CD4-positive, alpha-beta T cell treated with Interleukin-21 for 1 hour (primary cell): ENCODE results near the gene KREMEN1.
A peak's percentile ranks its signal among the peaks of the same experiment; 100 is the strongest.

Source experiments
- DNase-seq: peaks from one replicate; pipeline ENCODE4 v3.0.0-alpha.2; 2020

The KREMEN1 gene

DNA sequence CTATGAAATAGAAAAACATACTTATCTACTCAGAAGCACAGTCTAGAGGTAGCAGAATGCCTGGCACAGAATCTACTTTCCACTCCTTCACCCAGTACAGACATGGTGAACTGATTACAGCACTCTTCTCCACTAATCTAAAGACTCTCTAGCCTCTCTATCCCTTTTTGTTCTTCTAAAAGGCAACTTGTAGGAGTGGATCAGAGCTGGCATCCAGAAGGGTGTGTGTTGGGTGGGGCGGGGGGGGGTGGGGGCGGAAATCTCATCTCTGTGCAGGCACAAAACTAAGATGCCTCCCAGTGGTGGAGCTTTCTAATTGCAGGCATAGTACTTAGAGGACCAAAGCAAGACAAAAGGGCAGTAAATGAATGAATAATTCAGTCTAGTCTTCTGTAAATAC, 121.3 kb downstream of the KREMEN1 start:
- DNase-seq: no peak

DNA sequence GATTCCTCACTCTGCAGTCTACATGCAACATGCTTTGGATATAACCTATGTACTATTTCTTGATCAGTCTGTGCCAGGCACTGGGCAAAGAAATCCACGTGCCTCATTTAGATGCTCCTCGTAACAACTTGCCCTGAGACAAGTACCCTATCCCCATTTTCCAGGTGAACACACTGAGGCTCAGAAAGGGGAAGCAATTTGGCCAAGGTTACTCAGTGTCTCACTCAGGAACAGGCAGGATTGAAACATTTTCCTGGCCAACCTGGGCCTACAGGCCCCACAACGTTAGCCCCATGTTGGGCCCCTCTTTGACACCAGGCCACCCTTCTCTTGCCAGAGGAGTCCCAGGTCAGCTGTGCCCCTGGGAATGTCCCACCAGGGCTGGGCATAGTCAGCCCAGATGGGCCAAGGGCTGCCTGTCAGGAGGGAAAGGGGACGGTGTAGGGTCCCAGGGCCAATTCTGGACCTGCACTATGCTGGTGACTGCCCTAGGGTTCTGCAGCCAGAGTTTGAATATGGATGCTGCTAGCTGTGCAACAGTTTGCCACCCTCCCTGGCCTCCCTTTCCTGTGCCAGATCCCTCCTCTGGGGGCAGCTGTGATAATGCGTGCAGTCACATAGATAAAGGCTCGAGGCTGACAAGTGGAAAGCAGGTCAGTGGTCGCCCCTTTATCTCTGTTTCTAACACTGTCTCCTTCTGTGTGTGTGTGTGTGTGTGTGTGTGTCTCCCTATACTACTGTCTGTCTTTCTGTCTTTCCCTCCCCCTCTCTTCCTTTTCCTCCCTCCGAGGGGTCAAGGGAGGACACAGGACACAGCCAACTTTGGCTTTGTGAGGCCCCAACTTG, 122.5 kb downstream of the KREMEN1 start:
- no peak for DNase-seq

DNA sequence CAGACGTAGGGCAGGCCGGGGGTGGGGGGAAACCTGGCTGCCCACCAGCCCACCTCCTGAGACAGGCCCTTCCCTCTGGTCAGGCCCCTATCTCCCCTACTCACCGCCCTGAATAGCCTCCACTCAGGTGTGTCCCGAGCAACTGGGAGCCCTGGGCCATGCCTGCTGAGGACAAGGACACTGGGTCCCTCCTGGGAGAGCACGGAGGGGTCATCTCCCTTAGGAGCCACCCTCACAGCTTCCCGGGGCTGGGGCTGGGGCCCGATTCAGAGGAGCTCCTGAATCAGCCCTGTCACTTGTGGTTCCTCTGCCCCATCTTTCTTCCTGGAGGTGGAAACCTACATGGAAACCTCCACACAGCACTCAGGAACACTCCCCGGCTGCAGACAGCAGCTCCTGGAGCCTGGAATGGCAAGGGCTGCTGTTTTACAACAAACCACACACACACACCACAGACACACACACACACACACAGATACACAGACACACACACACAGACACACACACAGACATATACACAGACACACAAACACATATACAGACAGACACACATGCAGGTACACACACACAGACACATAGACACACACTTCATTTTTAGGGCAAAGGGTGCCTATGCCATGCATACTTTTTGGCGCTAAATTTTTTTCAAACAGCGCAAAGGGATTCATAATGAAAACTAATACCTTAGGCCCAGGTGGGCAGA, 123.3 kb downstream of the KREMEN1 start:
- DNase-seq: no peak

DNA sequence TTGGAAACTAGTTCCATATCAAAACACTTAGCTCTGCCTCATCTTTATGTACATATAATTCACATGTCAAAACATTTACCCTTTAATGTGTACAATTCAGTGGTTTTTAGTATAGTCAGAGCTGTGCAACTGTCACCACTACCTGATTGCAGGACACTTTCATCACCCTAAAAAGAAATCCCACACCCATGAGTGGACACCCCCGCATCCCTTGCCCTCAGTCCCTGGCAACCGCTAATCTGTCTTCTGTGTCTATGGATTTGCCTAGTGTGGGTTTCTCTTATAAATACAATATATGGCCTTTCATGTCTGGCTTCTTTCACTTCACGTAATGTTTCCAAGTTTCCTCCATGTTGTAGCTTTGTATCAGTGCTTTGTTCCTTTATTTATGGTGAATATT, 124.3 kb downstream of the KREMEN1 start:
- no peak for DNase-seq

DNA sequence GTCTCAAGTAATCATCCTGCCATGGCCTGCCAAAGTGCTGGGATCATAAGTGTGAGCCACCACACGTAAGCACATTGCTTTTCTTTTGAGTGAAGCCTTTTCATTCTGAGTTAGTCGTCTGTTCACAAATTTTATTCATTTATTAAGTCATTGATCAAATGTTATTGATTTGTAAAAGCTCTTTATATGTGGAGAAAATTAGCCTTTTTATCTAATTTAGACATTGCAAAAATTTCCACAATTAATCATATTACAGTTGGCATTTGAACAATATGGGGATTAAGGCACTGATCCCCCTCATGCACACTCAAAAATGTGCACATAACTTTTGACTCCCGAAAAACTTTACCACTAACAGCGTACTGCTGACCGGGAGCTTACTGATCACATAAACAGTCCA, 125.4 kb downstream of the KREMEN1 start:
- no peak for DNase-seq

DNA sequence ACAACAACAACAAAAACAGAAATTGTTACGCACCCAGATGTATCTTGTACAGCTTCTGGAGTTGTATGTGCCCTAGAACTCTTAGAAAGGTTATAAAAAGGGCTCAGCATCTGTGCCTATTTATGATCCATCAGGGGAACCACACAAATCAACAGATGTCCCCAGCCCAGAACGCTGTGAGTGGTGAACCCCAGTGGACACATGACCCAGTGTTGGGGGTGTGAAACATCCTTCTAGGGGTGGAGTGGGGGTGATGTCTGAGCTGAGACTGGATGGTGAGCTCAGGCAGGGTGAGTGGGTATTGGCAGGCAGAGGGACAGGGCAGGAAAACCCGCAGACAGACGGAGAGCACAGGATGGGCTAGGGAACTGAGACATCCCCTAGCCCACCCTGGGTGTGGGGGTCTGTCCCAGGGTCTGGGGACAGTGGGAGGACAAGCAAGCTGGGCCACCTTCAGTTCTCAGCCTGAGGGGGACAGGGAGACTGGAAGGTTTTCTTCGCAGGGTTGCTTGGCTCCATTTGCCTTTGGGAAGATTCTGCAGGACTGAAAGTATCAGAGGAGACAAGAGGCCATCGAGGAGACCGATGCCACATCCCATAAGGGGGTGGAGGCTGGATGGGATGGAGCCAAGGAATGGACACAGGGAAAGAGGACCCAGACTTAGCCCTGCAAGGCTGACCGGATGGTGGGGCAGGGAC, 127.0 kb downstream of the KREMEN1 start:
- DNase-seq: no peak

DNA sequence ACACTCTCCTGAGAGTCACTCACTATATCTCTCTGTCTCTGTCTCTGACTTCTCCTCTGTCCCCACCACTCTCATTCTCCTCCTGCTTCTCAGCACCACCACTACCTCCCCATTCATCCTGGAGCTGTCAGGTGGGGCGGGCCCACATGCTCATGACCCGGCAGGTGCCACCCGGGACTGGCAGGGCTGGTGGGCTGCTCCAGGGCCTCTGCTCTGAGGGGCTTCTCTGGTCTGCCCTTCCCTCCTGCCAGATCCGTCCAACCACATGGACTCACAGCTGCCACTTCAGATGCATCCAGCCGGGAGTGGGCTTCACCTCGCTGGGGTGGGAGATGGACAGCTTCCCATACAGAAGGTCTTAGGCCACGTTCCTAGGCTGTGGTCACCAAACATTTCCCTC, 128.1 kb downstream of the KREMEN1 start:
- no peak for DNase-seq

DNA sequence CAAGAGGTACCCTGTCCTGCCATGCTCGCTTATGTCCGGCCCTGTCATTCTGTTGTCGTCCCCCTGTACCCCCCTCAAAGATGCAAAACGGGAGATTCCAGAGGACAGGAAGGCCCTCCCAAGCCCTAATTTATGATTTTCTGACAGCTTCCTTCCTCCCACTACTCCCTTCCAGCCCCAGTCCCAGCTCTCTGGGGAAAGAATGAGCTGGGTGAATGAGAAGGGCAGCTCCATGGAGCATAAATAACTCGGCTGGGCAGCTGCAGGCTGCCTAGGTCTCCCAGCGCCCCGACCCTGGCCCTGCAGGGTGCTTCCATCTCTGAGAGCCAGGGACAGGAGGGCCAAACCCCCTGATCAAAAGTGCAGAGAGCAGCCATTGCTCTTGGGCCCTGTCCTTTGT, 128.9 kb downstream of the KREMEN1 start:
- DNase-seq: no peak

DNA sequence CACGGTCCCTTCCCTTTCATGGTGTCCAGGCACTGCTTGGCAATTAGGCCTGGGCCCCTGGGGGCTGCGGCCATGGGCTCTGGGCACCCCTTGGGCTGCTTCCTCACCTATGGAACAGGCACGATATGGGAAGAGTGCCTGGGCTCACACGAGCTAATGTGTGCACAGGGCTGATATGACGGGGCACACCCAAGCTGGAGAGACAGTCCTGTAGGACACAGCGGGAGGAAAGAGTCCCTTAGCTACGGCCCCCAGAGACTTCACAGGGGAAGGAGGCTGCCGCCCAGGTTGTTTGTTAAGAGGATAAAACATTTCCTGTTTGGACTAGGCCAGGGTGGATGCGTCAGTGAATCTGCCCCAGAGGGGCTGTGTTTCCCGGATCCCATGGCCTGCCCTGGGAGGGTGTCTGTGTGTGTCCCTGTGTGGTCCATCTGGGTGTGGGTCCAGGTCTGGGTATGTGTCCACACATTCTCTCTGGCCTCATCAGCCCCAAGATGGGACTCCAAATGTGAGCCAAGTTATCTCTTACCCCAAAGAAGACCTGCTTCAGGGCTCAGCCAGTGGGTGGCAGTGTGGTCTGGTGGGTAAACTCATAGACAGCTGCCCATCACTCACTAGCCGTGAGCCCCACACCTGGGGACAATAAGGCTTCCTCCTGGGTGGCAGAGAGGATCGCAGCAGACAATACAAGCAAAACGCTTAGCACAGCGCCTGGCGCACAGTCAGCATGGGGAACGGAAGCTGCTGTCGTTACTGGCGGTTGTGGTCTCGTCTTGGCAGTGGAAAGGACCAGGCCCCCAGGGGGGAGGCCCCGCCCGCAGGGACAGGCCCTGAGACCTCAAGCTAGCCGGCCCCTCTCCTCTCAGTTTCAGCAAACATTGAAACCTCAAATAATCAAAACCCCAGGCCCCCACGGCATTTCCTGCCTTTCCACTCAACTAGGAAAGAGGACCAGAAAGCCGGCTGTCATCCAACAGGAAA, 129.7 kb downstream of the KREMEN1 start:
- DNase-seq: peak; percentile 51

DNA sequence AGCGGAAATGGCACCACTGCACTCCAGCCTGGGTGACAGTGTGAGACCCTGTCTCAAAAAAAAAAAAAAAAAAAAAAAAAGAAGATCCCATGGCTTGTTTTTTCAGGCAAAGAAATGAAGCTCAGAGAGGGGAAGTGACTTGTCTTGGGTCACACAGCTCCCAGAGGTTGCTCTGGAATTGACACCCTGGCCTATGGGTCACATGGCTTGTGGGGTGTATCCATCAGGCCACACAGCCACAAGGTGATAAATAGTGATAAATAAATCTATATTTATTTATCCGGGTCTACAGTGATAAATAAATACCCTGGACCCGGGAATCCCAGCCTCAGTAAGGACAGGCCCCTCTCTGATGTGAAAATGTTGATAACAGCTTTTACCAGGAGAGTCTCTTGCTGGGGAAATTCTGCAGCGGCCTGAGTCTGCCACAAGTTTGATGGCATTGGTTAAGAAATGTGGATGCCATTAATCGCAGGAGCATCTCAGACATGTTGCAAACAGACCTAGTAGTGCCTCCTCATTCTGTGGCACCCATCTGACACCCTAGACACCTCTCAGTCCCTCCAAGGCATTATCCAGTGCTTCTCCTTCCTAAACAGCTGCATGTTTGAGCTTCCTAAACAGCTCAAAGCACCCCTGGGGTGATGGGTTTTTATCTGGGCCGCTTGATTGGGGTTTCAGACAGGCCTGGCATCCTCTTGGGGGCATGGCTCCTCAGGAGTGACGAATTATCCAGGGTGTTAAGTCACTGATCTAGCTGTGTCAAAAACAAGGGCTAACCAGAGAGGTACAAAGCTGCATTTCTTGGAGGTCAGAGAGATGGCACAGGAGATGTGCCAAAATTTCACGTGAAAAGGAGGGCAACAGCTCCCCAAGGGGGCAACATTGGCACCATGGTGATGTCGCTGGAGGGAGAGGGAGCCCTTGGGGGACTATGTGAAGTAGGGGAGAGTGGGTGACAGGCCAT, 130.9 kb downstream of the KREMEN1 start:
- no peak for DNase-seq

DNA sequence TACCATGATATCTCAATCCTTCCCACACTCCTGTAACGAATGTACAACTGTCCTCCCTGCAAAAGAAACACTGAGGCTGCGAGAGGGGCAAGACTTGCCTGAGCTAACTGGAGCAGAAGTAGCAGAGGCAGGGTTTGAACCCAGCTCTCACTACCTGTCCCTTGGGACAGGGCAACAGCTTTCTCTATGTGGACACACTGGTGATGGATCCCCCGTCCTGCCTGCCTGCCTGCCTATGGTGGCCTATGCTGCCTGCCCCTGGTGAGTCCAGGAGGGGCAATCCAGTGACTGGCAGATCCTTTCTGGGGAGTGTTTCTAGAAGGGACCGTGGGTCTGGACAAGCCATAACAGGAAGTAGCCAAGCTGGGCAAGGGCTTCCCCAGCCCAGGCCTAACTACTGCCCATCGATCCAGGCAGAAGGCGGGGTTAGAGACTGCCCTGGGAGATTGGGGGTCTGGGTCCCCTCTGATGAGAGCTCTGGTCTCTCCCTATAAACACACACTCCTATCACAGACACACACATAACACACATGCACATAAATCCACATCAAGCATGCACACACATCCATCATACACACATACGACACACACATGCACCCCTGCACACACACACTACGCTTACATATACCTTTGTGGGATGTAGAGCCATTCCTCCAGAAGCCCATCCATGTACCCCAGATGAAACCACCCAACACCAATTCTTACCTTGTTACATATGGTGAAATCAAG, 131.8 kb downstream of the KREMEN1 start:
- DNase-seq: no peak

DNA sequence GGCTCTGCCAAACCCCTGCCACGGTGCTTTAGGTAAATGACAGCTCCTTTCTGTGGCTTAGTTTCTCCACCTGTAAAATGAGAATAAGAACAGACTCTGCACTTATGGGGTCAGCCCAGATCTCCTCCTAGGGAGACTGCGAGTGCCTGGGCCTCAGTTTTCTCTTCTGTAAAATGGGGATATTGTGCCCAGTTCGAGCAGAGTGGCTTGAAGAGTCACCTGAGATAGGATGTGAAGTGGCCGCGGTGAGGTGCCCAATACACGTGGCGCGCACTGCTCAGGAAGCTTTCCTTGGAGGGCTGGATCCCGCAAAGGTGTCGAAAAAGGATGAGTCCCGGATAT, 132.4 kb downstream of the KREMEN1 start:
- DNase-seq: no peak

DNA sequence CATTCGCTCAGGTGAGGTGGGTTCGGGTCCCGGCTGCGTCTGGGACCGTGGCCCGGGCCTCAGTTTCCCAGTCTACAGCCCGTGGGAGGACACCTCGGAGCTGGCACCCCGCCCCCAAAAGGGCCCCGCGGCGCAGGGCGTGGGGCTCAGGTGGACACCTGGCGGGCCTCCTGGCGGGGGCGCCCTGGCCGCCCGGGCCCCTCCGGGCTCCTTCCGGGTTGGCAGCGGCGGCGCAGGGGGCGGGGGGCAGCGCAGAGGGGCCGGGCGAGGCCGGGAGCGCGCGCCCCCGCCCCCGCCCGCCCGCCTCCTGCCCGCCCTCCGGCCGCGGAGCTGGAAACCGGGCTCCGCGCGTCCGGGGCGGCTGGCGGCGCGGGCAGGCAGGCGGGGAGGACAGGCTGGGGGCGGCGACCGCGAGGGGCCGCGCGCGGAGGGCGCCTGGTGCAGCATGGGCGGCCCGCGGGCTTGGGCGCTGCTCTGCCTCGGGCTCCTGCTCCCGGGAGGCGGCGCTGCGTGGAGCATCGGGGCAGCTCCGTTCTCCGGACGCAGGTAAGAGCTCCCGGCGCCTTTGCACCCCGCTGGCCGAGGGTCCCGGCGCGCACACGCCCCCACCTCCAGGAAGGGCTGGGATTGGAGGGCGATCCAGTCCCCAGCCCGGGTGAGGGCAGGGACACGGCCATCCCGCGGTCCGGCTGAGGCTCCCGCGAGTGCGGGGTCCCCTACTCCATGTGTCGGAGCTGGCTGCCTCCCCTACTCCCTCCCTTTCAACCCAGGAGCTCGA, 132.9 kb downstream of the KREMEN1 start, which contains the start of gene EMID1:
Gene EMID1, plus strand, starts transcription at position 303 of the 778 bp plus-strand sequence. Its CDS starts 143 bp downstream, at position 446.
- peak; percentile 11 for DNase-seq

DNA sequence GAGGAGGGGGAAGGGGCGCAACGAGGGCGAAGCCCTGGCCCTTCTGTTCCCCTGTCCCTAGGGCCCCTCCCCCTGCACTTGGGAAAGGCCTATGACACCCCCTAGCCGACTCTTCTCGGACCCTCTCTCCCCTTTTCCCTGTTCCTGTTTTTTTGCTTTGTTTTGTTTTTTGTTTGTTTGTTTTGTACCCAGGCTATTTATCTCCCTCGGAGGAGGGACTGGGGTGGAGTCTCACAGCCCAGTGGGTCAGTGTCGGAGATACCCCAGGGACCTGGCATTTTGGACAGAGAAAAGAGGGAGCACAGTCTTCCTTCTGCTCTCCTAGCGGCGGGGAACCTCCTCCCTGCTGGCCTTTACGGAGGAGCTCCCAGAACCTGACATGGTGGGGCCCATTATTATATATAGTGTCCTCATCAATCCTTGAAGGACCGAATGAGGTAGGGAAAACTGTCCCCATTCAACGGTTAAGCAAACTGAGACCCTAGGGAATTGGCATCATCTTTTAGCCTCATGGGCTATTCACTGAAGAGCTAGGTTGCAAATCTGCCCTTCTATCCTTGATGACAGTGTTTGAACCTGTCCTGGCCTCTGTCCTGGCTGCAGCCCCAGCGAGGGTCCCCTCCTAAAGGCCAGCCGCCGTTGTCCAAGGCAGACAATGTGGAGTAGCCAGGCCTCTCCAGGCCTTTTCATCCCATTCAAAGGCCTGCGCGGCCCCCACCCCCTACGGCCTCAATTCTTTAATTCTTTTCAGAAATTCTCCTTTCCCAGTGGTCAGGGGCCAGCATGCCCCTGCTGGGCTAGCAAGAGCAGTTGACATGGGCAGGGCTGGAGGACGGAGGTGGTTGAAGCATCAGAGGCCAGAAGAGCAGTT, 133.8 kb downstream of the KREMEN1 start:
- DNase-seq: no peak

DNA sequence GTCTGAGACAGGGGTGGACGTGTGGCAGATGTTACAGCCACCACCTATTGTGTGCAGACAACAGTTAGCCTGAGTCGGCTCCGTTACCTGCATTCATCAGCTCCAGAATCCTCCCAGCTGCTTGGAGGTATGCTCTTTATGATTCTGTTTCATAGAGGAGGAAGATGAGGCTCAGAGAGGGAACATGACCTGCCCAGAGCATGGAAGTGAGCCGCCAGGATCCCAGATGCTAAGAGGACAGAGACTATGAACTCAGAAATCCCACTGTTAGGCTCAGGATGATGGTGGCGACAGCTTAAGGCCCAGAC, 134.4 kb downstream of the KREMEN1 start:
- DNase-seq: no peak

DNA sequence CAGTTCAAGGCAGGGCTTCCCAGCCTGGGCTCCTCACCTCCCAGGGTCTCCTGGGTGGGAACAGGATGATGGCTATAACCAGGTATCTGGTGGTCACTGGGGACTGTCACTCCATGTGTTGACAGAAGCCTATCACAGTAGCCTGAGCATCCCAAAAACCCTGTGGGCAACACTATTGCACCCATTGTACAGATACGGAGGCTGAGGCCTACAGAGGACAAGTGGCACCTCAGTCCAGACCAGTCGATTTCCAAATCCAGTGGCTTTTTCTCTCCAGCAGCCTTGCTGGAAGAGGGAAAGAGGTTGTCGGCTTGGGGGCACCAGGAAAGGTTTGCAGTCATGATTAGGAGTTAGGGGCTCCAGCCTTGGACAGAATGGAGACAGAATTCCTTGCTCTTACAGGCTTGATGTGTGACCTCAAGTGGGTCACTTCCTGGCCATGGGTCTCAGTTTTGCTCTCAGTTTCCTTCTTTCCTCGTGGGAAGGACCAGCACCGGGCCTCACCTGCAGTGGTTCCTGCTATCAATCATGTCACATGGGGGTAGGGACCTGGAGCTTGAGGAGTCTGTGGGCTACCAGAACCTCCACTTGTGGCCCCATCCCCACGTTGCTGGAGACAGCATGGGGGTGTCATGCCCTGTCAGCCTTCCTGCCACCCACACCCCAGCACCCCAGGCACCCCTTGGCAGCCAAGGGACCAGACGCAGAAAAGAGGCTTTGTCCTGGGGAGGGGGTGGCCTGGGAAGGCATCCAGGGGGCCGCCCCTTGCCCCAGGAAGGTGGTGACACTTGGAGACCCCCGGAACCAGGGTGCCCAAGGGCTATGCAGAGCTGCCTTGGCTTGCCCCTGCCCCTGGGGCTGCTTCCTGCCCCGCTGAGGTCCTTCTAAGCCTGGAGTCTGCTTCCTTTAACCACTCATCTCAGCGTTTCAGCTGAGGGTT, 135.0 kb downstream of the KREMEN1 start:
- DNase-seq: no peak

DNA sequence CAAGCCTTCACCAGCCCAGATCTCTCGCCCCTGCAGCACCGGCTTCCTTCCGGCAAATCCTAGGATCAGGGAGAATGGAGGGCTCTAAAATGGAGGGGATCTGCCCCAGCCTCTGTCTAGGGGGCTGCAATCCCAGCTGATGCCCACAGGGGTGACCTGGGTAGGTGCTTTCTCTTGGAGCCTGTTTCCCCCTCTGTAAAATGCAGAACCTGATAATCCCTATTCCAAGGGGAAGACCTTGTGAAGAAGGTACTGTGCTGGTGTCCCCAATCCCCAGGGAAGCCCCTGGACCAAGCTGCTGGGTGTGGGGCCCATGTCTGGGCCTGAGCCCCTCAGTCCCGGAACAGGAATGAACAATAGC, 135.6 kb downstream of the KREMEN1 start:
- no peak for DNase-seq
